Activated CD8-positive, alpha-beta memory T cell treated with anti-CD3 and anti-CD28 coated beads, Interleukin-2, amount 50 U/mL, for 4 hours (primary cell): Measurements from ENCODE around the gene PPM1L.
A peak's percentile ranks its signal among the peaks of the same experiment; 100 is the strongest.
"Not testable (repeated sequence)": the region's sequence is repeated elsewhere in the genome, so short reads cannot be mapped to it uniquely, and the experiment has no call there.

Source experiments
- DNase-seq: peaks from one replicate; pipeline ENCODE4 v3.0.0-alpha.2; 2020

The PPM1L gene

GRCh38 chr3:160941885-160942494 is 186.0 kb downstream of the PPM1L start:
- DNase-seq: peak; percentile 75

GRCh38 chr3:160943996-160944395 is 188.0 kb downstream of the PPM1L start:
- no peak for DNase-seq

GRCh38 chr3:160945336-160945735 is 189.3 kb downstream of the PPM1L start:
- DNase-seq: no peak

GRCh38 chr3:160948273-160948672 is 192.2 kb downstream of the PPM1L start:
- no peak for DNase-seq

- DNase-seq: no peak
Observed at GRCh38 chr3:160949460-160949859, 193.4 kb downstream of the PPM1L start.

- DNase-seq: no peak
Observed at GRCh38 chr3:160950542-160950941, 194.5 kb downstream of the PPM1L start.

- no peak for DNase-seq
Observed at GRCh38 chr3:160950954-160951353, 194.9 kb downstream of the PPM1L start.

- no peak for DNase-seq
Observed at GRCh38 chr3:160951642-160952487, 195.8 kb downstream of the PPM1L start.

- no peak for DNase-seq
Observed at GRCh38 chr3:160953686-160954085, 197.7 kb downstream of the PPM1L start.

- DNase-seq: no peak
Observed at GRCh38 chr3:160956785-160957184, 200.8 kb downstream of the PPM1L start.

- DNase-seq: no peak
Observed at GRCh38 chr3:160960568-160960967, 204.5 kb downstream of the PPM1L start.

GRCh38 chr3:160963949-160964348 is 207.9 kb downstream of the PPM1L start:
- no peak for DNase-seq

GRCh38 chr3:160968761-160969160 is 212.7 kb downstream of the PPM1L start:
- no peak for DNase-seq

GRCh38 chr3:160973067-160973809 is 217.2 kb downstream of the PPM1L start:
- DNase-seq: no peak

- DNase-seq: no peak
Observed at GRCh38 chr3:160977773-160978172, 221.7 kb downstream of the PPM1L start.

- DNase-seq: no peak
Observed at GRCh38 chr3:160980740-160981139, 224.7 kb downstream of the PPM1L start.

GRCh38 chr3:160981217-160981938 is 225.3 kb downstream of the PPM1L start:
- no peak for DNase-seq

GRCh38 chr3:160982491-160982890 is 226.5 kb downstream of the PPM1L start:
- DNase-seq: no peak

- not testable (repeated sequence) for DNase-seq
Observed at GRCh38 chr3:160983900-160984299, 227.9 kb downstream of the PPM1L start.

- DNase-seq: no peak
Observed at GRCh38 chr3:160986069-160986468, 230.0 kb downstream of the PPM1L start.

- DNase-seq: no peak
Observed at GRCh38 chr3:160987982-160988964, 232.2 kb downstream of the PPM1L start.

- DNase-seq: no peak
Observed at GRCh38 chr3:160990446-160990845, 234.4 kb downstream of the PPM1L start.
